HL-60 (cell line): ENCODE data around the gene NADSYN1.
"Not testable (repeated sequence)": the region's sequence is repeated elsewhere in the genome, so short reads cannot be mapped to it uniquely, and the experiment has no call there.

ENCODE experiments used
- DNase-seq, 2 experiments: peaks; one replicate each; pipeline ENCODE4 v3.0.0-alpha.2; 2010 to 2020; ENCODE audit warnings: low read depth in 1 of 2, low spot score in 1 of 2
- H3K27ac ChIP-seq: fragments of 250-450 bp; sonication (Bioruptor Pico); replicated peaks from 2 replicates; pipeline ENCODE4 v1.5.1; 2020; ENCODE audit warnings: mild to moderate bottlenecking, moderate library complexity
- H3K27me3 ChIP-seq: fragments of 250-450 bp; sonication (Bioruptor Pico); 2 replicates; pipeline ENCODE4 v1.5.1; 2021; ENCODE audit warnings: mild to moderate bottlenecking, moderate library complexity; ENCODE audit not compliant: insufficient read depth, poor library complexity, severe bottlenecking
- H3K4me3 ChIP-seq: replicated peaks from 2 replicates; pipeline ENCODE4 v1.5.1; 2011; ENCODE audit warnings: mild to moderate bottlenecking, control low read depth, low read length; ENCODE audit not compliant: insufficient read depth
- GABPA ChIP-seq: IDR thresholded peaks from 2 replicates; pipeline ENCODE4 v1.6.1; 2012; ENCODE audit warnings: low read depth
- POLR2AphosphoS5 ChIP-seq: IDR thresholded peaks from 2 replicates; pipeline ENCODE4 v1.6.1; 2012; ENCODE audit warnings: low read depth
- SPI1 ChIP-seq: IDR thresholded peaks from 2 replicates; pipeline ENCODE4 v1.6.1; 2012; ENCODE audit warnings: low read depth, mild to moderate bottlenecking, borderline replicate concordance
- TF ChIP-seq, protein P1 (sequence below): IDR thresholded peaks from one replicate; pipeline ENCODE4 v1.5.1; 2011; ENCODE audit warnings: low read length, control low read depth, inconsistent platforms; ENCODE audit not compliant: insufficient read depth
- TF ChIP-seq, protein P2 (sequence below): IDR thresholded peaks from 2 replicates; pipeline ENCODE4 v1.6.1; 2012; ENCODE audit warnings: low read depth; ENCODE audit not compliant: insufficient replicate concordance

The NADSYN1 gene

DNA sequence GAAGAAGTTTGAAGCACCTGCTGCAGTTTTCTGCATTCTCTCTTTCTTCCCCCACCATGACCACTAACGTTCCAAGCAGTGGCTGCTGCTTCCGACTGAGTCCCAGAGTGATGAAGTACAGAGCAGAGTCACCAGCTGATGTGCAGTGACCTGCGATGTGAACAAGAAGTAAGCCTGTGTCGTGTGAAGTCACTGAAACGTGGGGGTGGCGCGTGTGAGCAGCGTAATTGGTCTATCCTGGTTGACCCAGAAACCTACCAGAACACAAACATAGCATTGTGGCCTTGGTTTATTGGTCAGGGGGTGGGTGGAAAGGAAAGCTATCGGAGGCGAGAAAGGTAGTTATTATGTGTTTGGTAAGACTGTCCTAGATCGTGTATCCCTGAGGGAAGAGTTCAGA, 77.6 kb downstream of the NADSYN1 start:
- no peak for TF ChIP-seq GABPA
- TF ChIP-seq, protein P1, sequence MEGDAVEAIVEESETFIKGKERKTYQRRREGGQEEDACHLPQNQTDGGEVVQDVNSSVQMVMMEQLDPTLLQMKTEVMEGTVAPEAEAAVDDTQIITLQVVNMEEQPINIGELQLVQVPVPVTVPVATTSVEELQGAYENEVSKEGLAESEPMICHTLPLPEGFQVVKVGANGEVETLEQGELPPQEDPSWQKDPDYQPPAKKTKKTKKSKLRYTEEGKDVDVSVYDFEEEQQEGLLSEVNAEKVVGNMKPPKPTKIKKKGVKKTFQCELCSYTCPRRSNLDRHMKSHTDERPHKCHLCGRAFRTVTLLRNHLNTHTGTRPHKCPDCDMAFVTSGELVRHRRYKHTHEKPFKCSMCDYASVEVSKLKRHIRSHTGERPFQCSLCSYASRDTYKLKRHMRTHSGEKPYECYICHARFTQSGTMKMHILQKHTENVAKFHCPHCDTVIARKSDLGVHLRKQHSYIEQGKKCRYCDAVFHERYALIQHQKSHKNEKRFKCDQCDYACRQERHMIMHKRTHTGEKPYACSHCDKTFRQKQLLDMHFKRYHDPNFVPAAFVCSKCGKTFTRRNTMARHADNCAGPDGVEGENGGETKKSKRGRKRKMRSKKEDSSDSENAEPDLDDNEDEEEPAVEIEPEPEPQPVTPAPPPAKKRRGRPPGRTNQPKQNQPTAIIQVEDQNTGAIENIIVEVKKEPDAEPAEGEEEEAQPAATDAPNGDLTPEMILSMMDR: no peak
- TF ChIP-seq, protein P2, sequence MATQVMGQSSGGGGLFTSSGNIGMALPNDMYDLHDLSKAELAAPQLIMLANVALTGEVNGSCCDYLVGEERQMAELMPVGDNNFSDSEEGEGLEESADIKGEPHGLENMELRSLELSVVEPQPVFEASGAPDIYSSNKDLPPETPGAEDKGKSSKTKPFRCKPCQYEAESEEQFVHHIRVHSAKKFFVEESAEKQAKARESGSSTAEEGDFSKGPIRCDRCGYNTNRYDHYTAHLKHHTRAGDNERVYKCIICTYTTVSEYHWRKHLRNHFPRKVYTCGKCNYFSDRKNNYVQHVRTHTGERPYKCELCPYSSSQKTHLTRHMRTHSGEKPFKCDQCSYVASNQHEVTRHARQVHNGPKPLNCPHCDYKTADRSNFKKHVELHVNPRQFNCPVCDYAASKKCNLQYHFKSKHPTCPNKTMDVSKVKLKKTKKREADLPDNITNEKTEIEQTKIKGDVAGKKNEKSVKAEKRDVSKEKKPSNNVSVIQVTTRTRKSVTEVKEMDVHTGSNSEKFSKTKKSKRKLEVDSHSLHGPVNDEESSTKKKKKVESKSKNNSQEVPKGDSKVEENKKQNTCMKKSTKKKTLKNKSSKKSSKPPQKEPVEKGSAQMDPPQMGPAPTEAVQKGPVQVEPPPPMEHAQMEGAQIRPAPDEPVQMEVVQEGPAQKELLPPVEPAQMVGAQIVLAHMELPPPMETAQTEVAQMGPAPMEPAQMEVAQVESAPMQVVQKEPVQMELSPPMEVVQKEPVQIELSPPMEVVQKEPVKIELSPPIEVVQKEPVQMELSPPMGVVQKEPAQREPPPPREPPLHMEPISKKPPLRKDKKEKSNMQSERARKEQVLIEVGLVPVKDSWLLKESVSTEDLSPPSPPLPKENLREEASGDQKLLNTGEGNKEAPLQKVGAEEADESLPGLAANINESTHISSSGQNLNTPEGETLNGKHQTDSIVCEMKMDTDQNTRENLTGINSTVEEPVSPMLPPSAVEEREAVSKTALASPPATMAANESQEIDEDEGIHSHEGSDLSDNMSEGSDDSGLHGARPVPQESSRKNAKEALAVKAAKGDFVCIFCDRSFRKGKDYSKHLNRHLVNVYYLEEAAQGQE: no peak
- no peak for TF ChIP-seq POLR2AphosphoS5
- no peak for TF ChIP-seq SPI1
- Histone ChIP-seq H3K4me3 (no peak overlapping the region), H3K27ac (no peak overlapping the region), H3K27me3 (no peaks in the 10 kb centered on the region)
- DNase-seq: no peak

DNA sequence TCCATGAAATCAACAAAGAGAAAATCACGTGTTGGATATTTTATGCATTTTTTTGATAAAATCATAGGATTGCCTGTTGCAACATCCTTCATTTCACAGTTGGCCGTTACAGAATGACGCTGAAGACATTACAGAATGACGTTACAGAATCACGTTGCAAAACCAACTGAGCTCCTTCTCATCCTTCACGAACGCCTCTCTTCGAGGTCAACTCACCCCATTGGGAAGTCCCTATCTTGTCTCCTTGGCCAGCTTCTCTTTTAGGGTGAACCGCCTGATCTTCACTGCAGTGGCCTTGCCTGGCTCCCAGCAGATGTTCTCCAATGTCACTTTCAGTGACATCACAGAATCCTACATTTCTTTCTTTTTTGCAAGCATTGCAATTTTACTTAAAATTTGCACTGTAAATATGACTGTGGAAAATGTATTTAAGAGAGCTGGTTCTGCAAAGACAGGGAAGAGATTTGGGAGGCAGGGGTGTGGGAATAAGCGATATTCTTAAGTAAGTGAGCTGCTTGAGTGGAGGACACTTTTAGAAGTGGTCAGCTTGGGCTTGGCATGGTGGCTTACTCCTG, 79.1 kb downstream of the NADSYN1 start:
- TF ChIP-seq, protein P2: no peak
- no peak for TF ChIP-seq GABPA
- TF ChIP-seq SPI1: no peak
- TF ChIP-seq, protein P1: no peak
- no peak for TF ChIP-seq POLR2AphosphoS5
- Histone ChIP-seq H3K27me3 (no peaks in the 10 kb centered on the region), H3K27ac (peak overlapping the region; percentile 40), H3K4me3 (no peak overlapping the region)
- peak in 1 of 2 experiments; percentile 59 for DNase-seq

DNA sequence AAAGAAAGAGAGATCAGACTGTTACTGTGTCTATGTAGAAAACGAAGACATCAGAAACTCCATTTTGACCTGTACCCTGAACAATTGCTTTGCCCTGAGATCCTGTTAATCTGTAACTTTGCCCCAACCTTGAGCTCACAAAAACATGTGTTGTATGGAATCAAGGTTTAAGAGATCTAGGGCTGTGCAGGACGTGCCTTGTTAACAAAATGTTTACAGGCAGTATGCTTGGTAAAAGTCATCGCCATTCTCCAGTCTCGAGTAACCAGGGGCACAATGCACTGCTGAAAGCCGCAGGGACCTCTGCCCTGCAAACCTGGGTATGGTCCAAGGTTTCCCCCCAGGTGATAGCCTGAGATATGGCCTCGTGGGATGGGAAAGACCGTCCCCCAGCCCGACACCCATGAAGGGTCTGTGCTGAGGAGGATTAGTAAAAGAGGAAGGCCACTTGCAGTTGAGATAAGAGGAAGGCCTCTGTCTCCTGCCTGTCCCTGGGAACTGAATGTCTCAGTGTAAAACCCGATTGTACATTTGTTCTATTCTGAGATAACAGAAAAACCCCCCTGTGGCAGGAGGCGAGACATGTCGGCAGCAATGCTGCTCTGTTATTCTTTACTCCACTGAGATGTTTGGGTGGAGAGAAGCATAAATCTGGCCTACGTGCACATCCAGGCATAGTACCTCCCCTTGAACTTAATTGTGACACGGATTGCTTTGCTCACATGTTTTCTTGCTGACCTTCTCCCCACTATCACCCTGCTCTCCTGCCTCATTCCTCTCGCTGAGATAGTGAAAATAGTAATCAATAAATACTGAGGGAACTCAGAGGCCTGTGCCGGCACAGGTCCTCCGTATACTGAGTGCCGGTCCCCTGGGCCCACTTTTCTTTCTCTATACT, 82.0 kb downstream of the NADSYN1 start:
- TF ChIP-seq SPI1: peak; percentile 88
- not testable (repeated sequence) for H3K4me3 ChIP-seq, H3K27ac ChIP-seq, H3K27me3 ChIP-seq
- DNase-seq: peak in 1 of 2 experiments; percentile 33

DNA sequence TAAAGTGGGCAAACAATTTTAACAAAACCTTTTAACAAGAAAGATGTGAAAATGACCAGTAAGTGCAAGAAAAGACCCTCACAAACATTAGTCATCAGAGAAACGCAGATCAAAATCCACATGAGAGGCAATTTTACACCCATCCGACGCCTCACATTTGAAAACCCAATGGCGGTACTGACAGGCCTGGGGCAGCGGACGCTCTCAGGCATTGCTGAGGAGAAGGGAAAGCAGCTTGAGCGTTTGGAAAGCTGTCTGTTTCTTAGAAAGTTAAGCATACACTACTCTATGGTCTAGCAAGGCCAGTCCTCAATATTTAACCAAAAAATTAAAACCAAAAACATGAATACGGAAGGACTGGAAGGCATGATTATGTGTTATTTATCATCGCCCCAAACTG, 82.8 kb downstream of the NADSYN1 start:
- no peaks in the 10 kb centered on the region for H3K27me3 ChIP-seq
- no peak overlapping the region for H3K4me3 ChIP-seq
- no peak overlapping the region for H3K27ac ChIP-seq
- DNase-seq: no peak
- TF ChIP-seq, protein P1: no peak
- TF ChIP-seq, protein P2: no peak
- TF ChIP-seq GABPA (no peak), SPI1 (no peak), POLR2AphosphoS5 (no peak)
